Measurements from ENCODE around the gene KRT72. TPM values are rescaled to one million over a fixed set of nuclear protein-coding genes. Genes with fewer than 3 reads are reported as not detected.
A peak's percentile ranks its signal among the peaks of the same experiment; 100 is the strongest.

Gene KRT72
- total and polyA plus RNA-seq, 7 experiments from 2014 or later, result 0.71 to 149 (median 74.1) TPM; not detected in 1

GRCh38 chr12:52611080-52611468 is 9.8 kb upstream of the KRT72 start:
- Mint-ChIP-seq H3K4me1 (peaks cover 73 to 100% (median 98%) of the 10 kb centered on the region in 7 donors), H3K4me3 (peak overlapping the region; percentile 67 to 87 (median 81)), H3K27ac (peak overlapping the region; percentile 78 to 99 (median 97)), H3K27me3 (peaks cover 0 to 4% (median 0%) of the 10 kb centered on the region in 5 donors), H3K9me3 (no peaks in the 10 kb centered on the region), H3K36me3 (peaks cover 0 to 25% (median 17%) of the 10 kb centered on the region in 5 donors)
- ChIA-PET POLR2A (interaction anchor here (0.9 to 13.8 kb wide), 20 partner anchors 8 to 570 kb away, joined by 3 to 227 read pairs (median 6); partner anchors contain the start of genes CSAD, KRT1, KRT2 and KRT73), CTCF (interaction anchor here (0.7 to 7.3 kb wide), 24 partner anchors 9 to 269 kb away, joined by 3 to 163 read pairs (median 5); no protein-coding TSS in a partner anchor)
- Histone ChIP-seq H3K4me1 (ENCODE audit: control insufficient read depth in 2 of 2, insufficient read depth in 2 of 2, low read length in 2 of 2) (peaks cover 11 to 98% of the 10 kb centered on the region in 2 donors), H3K4me3 (ENCODE audit: low read length) (peak overlapping the region; percentile 51), H3K27me3 (ENCODE audit: control insufficient read depth in 2 of 2, insufficient read depth in 2 of 2, low read length in 2 of 2) (no peaks in the 10 kb centered on the region), H3K36me3 (ENCODE audit: control insufficient read depth in 2 of 3, insufficient read depth in 3 of 3, low read length in 3 of 3) (no peaks in the 10 kb centered on the region), H3K27ac (ENCODE audit: low read depth, low read length) (peak overlapping the region; percentile 84), H3K9me3 (ENCODE audit: control insufficient read depth in 2 of 3, low read length in 3 of 3) (no peaks in the 10 kb centered on the region)
- intact Hi-C loops (cut with micrococcal nuclease), result loop anchor here in 1 of 2 donors (2.0 to 10.0 kb wide), 2 partner anchors 70 to 1604 kb away; partner anchors contain the start of gene KRT1
- DNase-seq (peak in 1 of 9 donors; percentile 15), ATAC-seq (no peak)

- Mint-ChIP-seq H3K27ac (peak overlapping the region; percentile 59 to 99 (median 97)), H3K36me3 (peaks cover 0 to 28% (median 18%) of the 10 kb centered on the region in 5 donors), H3K27me3 (peaks cover 0 to 4% (median 0%) of the 10 kb centered on the region in 5 donors), H3K4me3 (peak overlapping the region in 9 of 10 donors; percentile 42 to 87 (median 66)), H3K9me3 (peaks cover 0 to 4% (median 0%) of the 10 kb centered on the region in 11 donors), H3K4me1 (peaks cover 68 to 100% (median 98%) of the 10 kb centered on the region in 7 donors)
- no peaks in the 10 kb centered on the region for H3K36me3 ChIP-seq (ENCODE audit: control insufficient read depth in 2 of 3, insufficient read depth in 3 of 3, low read length in 3 of 3)
- DNase-seq (peak in 1 of 9 donors; percentile 14), ATAC-seq (no peak)
- H3K4me3 ChIP-seq (ENCODE audit: low read length), result peak overlapping the region; percentile 4
- H3K27ac ChIP-seq (ENCODE audit: low read depth, low read length), result peak overlapping the region; percentile 79
- no peaks in the 10 kb centered on the region for H3K9me3 ChIP-seq (ENCODE audit: control insufficient read depth in 2 of 3, low read length in 3 of 3)
- ChIA-PET CTCF (interaction anchor here (0.8 to 7.3 kb wide), 7 partner anchors 21 to 271 kb away, joined by 3 to 163 read pairs (median 5); no protein-coding TSS in a partner anchor), POLR2A (interaction anchor here (0.5 to 13.8 kb wide), 12 partner anchors 9 to 84 kb away, joined by 3 to 227 read pairs (median 8); partner anchors contain the start of genes KRT2 and KRT73)
- intact Hi-C loops (cut with micrococcal nuclease), result no loop called here
- H3K4me1 ChIP-seq (ENCODE audit: control insufficient read depth in 2 of 2, insufficient read depth in 2 of 2, low read length in 2 of 2), result peaks cover 6 to 96% of the 10 kb centered on the region in 2 donors
- H3K27me3 ChIP-seq (ENCODE audit: control insufficient read depth in 2 of 2, insufficient read depth in 2 of 2, low read length in 2 of 2), result no peaks in the 10 kb centered on the region
These were observed 7.8 kb upstream of the KRT72 start for GRCh38 chr12:52608826-52609630.

GRCh38 chr12:52608161-52608560 is 6.9 kb upstream of the KRT72 start:
- Histone ChIP-seq H3K4me1 (ENCODE audit: control insufficient read depth in 2 of 2, insufficient read depth in 2 of 2, low read length in 2 of 2) (peaks cover 6 to 96% of the 10 kb centered on the region in 2 donors), H3K9me3 (ENCODE audit: control insufficient read depth in 2 of 3, low read length in 3 of 3) (no peaks in the 10 kb centered on the region), H3K36me3 (ENCODE audit: control insufficient read depth in 2 of 3, insufficient read depth in 3 of 3, low read length in 3 of 3) (no peaks in the 10 kb centered on the region), H3K27ac (ENCODE audit: low read depth, low read length) (peak overlapping the region; percentile 79), H3K4me3 (ENCODE audit: low read length) (no peak overlapping the region), H3K27me3 (ENCODE audit: control insufficient read depth in 2 of 2, insufficient read depth in 2 of 2, low read length in 2 of 2) (no peaks in the 10 kb centered on the region)
- DNase-seq, result peak in 1 of 9 donors; percentile 13
- Mint-ChIP-seq H3K36me3 (peaks cover 0 to 20% (median 14%) of the 10 kb centered on the region in 5 donors), H3K4me1 (peaks cover 68 to 100% (median 98%) of the 10 kb centered on the region in 7 donors), H3K9me3 (peaks cover 0 to 4% (median 0%) of the 10 kb centered on the region in 11 donors), H3K4me3 (peak overlapping the region in 7 of 10 donors; percentile 42 to 87 (median 67)), H3K27me3 (peaks cover 0 to 4% (median 0%) of the 10 kb centered on the region in 5 donors), H3K27ac (peak overlapping the region in 8 of 9 donors; percentile 94 to 99 (median 98))
- CTCF ChIA-PET, result interaction anchor here (0.8 to 7.3 kb wide), 4 partner anchors 20 to 272 kb away, joined by 3 to 163 read pairs (median 5); no protein-coding TSS in a partner anchor
- intact Hi-C loops (cut with micrococcal nuclease), result no loop called here
- POLR2A ChIA-PET, result interaction anchor here (1.0 to 13.8 kb wide), 9 partner anchors 9 to 85 kb away, joined by 3 to 227 read pairs (median 6); partner anchors contain the start of gene KRT2
- ATAC-seq, result no peak

GRCh38 chr12:52607314-52607713 is 6.1 kb upstream of the KRT72 start:
- Mint-ChIP-seq H3K27me3 (peaks cover 0 to 4% (median 0%) of the 10 kb centered on the region in 5 donors), H3K4me3 (peak overlapping the region in 6 of 10 donors; percentile 16 to 71 (median 64)), H3K27ac (peak overlapping the region in 8 of 9 donors; percentile 94 to 99 (median 98)), H3K4me1 (peaks cover 65 to 100% (median 98%) of the 10 kb centered on the region in 7 donors), H3K9me3 (peaks cover 0 to 4% (median 0%) of the 10 kb centered on the region in 11 donors), H3K36me3 (peaks cover 0 to 12% (median 10%) of the 10 kb centered on the region in 5 donors)
- H3K27me3 ChIP-seq (ENCODE audit: control insufficient read depth in 2 of 2, insufficient read depth in 2 of 2, low read length in 2 of 2), result no peaks in the 10 kb centered on the region
- H3K36me3 ChIP-seq (ENCODE audit: control insufficient read depth in 2 of 3, insufficient read depth in 3 of 3, low read length in 3 of 3), result no peaks in the 10 kb centered on the region
- DNase-seq (no peak), ATAC-seq (no peak)
- H3K9me3 ChIP-seq (ENCODE audit: control insufficient read depth in 2 of 3, low read length in 3 of 3), result no peaks in the 10 kb centered on the region
- H3K4me3 ChIP-seq (ENCODE audit: low read length), result no peak overlapping the region
- ChIA-PET POLR2A (interaction anchor here (1.0 to 13.8 kb wide), 4 partner anchors 9 to 39 kb away, joined by 3 to 223 read pairs (median 62); partner anchors contain the start of gene KRT2), CTCF (interaction anchor here (7.3 kb wide), 1 partner anchor 19 kb away, joined by 163 read pairs; no protein-coding TSS in a partner anchor)
- intact Hi-C loops (cut with micrococcal nuclease), result no loop called here
- peak overlapping the region; percentile 79 for H3K27ac ChIP-seq (ENCODE audit: low read depth, low read length)
- H3K4me1 ChIP-seq (ENCODE audit: control insufficient read depth in 2 of 2, insufficient read depth in 2 of 2, low read length in 2 of 2), result peaks cover 6 to 96% of the 10 kb centered on the region in 2 donors

- no peak for DNase-seq
- H3K27me3 ChIP-seq (ENCODE audit: control insufficient read depth in 2 of 2, insufficient read depth in 2 of 2, low read length in 2 of 2), result no peaks in the 10 kb centered on the region
- Mint-ChIP-seq H3K9me3 (peaks cover 0 to 4% (median 0%) of the 10 kb centered on the region in 11 donors), H3K4me1 (peaks cover 61 to 100% (median 98%) of the 10 kb centered on the region in 7 donors), H3K27ac (peak overlapping the region in 8 of 9 donors; percentile 94 to 99 (median 98)), H3K4me3 (peak overlapping the region in 7 of 10 donors; percentile 10 to 71 (median 45)), H3K27me3 (peaks cover 0 to 3% (median 0%) of the 10 kb centered on the region in 5 donors), H3K36me3 (peaks cover 0 to 8% (median 8%) of the 10 kb centered on the region in 5 donors)
- ChIA-PET POLR2A (interaction anchor here (0.7 to 2.9 kb wide), 14 partner anchors 10 to 107 kb away, joined by 3 to 12 read pairs (median 5); partner anchors contain the start of gene KRT1), CTCF (interaction anchor here (0.5 to 2.7 kb wide), 7 partner anchors 13 to 273 kb away, joined by 3 to 29 read pairs (median 3); no protein-coding TSS in a partner anchor)
- H3K36me3 ChIP-seq (ENCODE audit: control insufficient read depth in 2 of 3, insufficient read depth in 3 of 3, low read length in 3 of 3), result no peaks in the 10 kb centered on the region
- H3K4me3 ChIP-seq (ENCODE audit: low read length), result no peak overlapping the region
- intact Hi-C loops (cut with micrococcal nuclease), result no loop called here
- no peak for ATAC-seq
- H3K4me1 ChIP-seq (ENCODE audit: control insufficient read depth in 2 of 2, insufficient read depth in 2 of 2, low read length in 2 of 2), result peaks cover 6 to 94% of the 10 kb centered on the region in 2 donors
- peak overlapping the region; percentile 79 for H3K27ac ChIP-seq (ENCODE audit: low read depth, low read length)
- H3K9me3 ChIP-seq (ENCODE audit: control insufficient read depth in 2 of 3, low read length in 3 of 3), result no peaks in the 10 kb centered on the region
These were observed 5.4 kb upstream of the KRT72 start for GRCh38 chr12:52606581-52607218.
